Calu3 (cell line): ENCODE measurements around the gene MKNK1. TPM values are rescaled to one million over a fixed set of nuclear protein-coding genes. Genes with fewer than 3 reads are reported as not detected.

Source experiments
- BruUV-seq: library from RNA; stranded (reverse); fragments of 400-500 nt; replicated peaks from 2 replicates; lab custom pipeline; 2021; lab: Mats Ljungman, UMichigan
- CTCF ChIA-PET: fragments of 300-600 bp; sonication (Branson Sonifier 250); formaldehyde crosslinking; loops from one replicate; lab custom pipeline; 2022; ENCODE audit warnings: antibody characterized with exemption; lab: Charles Lee
- DNase-seq: peaks from one replicate; pipeline ENCODE4 v3.0.0; 2022
- H3K27ac Mint-ChIP-seq: one replicate; pipeline ENCODE4 v1.8.0; 2022; ENCODE audit warnings: mixed read lengths; ENCODE audit not compliant: unreplicated experiment
- H3K27me3 Mint-ChIP-seq: one replicate; pipeline ENCODE4 v1.8.0; 2022; ENCODE audit warnings: mixed read lengths; ENCODE audit not compliant: unreplicated experiment
- H3K36me3 Mint-ChIP-seq: one replicate; pipeline ENCODE4 v1.8.0; 2022; ENCODE audit warnings: mild to moderate bottlenecking, moderate library complexity, mixed read lengths; ENCODE audit not compliant: insufficient read depth, unreplicated experiment
- H3K4me1 Mint-ChIP-seq: one replicate; pipeline ENCODE4 v1.8.0; 2022; ENCODE audit warnings: mild to moderate bottlenecking, low read depth, mixed read lengths; ENCODE audit not compliant: unreplicated experiment
- H3K4me3 Mint-ChIP-seq: one replicate; pipeline ENCODE4 v1.8.0; 2022; ENCODE audit warnings: mild to moderate bottlenecking, low read depth, moderate library complexity, mixed read lengths; ENCODE audit not compliant: unreplicated experiment
- H3K9me3 Mint-ChIP-seq: one replicate; pipeline ENCODE4 v1.8.0; 2022; ENCODE audit warnings: low read depth, mixed read lengths; ENCODE audit not compliant: unreplicated experiment
- intact Hi-C: fragments of 100-400 bp; cut with micrococcal nuclease; formaldehyde crosslinking; loops from one replicate; pipeline ENCODE4 v1.10.0; 2022; ENCODE audit not compliant: unreplicated experiment
- total RNA-seq: library from RNA; stranded (reverse); gene quantifications from 2 replicates; pipeline ENCODE4 v1.2.3, GENCODE V29; 2022
- TF ChIP-seq, protein P1 (sequence below): fragments of 200-600 bp; IDR thresholded peaks from one replicate; pipeline ENCODE4 v1.8.0; 2022; ENCODE audit warnings: antibody characterized with exemption; ENCODE audit not compliant: unreplicated experiment

Gene MKNK1
- total RNA-seq, 1 experiment from 2014 or later, result 29.6 TPM

DNA sequence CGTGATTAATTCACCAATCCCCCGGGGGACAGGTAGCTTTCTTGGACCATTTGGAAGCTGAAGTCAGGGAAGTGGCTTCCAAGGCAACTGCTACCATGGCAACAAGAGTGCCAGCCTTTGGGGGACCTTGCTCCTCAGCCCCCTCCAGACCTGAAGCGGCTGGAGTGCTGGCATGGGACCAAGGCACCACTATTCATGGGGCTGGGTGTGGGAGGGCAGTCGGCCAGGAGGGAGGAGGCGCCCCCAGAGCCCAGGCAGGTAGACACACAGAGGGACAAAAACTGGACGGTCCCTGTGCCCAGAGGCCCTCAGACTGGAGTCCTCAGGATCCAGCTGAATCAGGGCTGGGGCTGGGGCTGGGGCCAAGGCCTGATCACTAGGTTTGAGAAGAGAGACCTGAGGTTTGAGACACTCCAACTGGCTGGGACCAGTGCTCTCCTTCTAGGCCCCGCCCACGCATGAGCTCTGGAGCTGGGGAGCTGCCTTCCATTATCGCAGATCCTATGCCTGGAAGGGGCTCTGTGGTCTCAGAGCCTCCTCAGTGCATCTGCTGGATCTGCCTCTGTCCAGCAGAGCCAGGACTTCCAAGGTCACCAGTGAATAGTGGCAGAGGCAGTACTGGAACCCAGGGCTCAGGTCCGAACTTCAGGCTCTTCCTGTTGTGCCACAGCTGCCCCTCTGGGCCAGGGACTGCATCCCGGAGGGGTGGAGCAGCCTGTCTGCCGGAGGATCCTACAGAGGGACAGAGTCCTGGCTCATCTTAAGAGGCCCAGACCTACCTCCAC is 49.3 kb downstream of the MKNK1 start:
- no peak overlapping the region for H3K4me3 Mint-ChIP-seq
- intact Hi-C loops, result no loop called here
- H3K27me3 Mint-ChIP-seq, result peaks cover 38% of the 10 kb centered on the region
- TF ChIP-seq, protein P1, sequence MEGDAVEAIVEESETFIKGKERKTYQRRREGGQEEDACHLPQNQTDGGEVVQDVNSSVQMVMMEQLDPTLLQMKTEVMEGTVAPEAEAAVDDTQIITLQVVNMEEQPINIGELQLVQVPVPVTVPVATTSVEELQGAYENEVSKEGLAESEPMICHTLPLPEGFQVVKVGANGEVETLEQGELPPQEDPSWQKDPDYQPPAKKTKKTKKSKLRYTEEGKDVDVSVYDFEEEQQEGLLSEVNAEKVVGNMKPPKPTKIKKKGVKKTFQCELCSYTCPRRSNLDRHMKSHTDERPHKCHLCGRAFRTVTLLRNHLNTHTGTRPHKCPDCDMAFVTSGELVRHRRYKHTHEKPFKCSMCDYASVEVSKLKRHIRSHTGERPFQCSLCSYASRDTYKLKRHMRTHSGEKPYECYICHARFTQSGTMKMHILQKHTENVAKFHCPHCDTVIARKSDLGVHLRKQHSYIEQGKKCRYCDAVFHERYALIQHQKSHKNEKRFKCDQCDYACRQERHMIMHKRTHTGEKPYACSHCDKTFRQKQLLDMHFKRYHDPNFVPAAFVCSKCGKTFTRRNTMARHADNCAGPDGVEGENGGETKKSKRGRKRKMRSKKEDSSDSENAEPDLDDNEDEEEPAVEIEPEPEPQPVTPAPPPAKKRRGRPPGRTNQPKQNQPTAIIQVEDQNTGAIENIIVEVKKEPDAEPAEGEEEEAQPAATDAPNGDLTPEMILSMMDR, result no peak
- peaks cover 3% of the 10 kb centered on the region for H3K36me3 Mint-ChIP-seq
- CTCF ChIA-PET, result interaction anchor here (0.6 kb wide), 1 partner anchor 307 kb away, joined by 3 read pairs; the partner anchor contains the start of gene RAD54L
- no peak for DNase-seq
- H3K27ac Mint-ChIP-seq, result no peak overlapping the region
- peaks cover 13% of the 10 kb centered on the region for H3K4me1 Mint-ChIP-seq
- BruUV-seq, result no TSS peak
- no peaks in the 10 kb centered on the region for H3K9me3 Mint-ChIP-seq

- H3K9me3 Mint-ChIP-seq, result no peaks in the 10 kb centered on the region
- BruUV-seq, result no TSS peak
- H3K27me3 Mint-ChIP-seq, result peaks cover 44% of the 10 kb centered on the region
- H3K36me3 Mint-ChIP-seq, result peaks cover 3% of the 10 kb centered on the region
- H3K4me3 Mint-ChIP-seq, result no peak overlapping the region
- DNase-seq, result no peak
- no peak overlapping the region for H3K27ac Mint-ChIP-seq
- H3K4me1 Mint-ChIP-seq, result peaks cover 19% of the 10 kb centered on the region
- intact Hi-C loops, result no loop called here
- CTCF ChIA-PET, result no interaction called here
- TF ChIP-seq, protein P1, result no peak
Measured at GRCh38 chr1:46554236-46554596, 49.9 kb downstream of the MKNK1 start.

GRCh38 chr1:46553506-46553905 is 50.6 kb downstream of the MKNK1 start:
- H3K4me1 Mint-ChIP-seq, result peaks cover 21% of the 10 kb centered on the region
- CTCF ChIA-PET, result no interaction called here
- BruUV-seq, result no TSS peak
- H3K36me3 Mint-ChIP-seq, result peaks cover 3% of the 10 kb centered on the region
- intact Hi-C loops, result no loop called here
- no peak for DNase-seq
- TF ChIP-seq, protein P1, result no peak
- peaks cover 51% of the 10 kb centered on the region for H3K27me3 Mint-ChIP-seq
- no peak overlapping the region for H3K27ac Mint-ChIP-seq
- no peak overlapping the region for H3K4me3 Mint-ChIP-seq
- no peaks in the 10 kb centered on the region for H3K9me3 Mint-ChIP-seq

DNA sequence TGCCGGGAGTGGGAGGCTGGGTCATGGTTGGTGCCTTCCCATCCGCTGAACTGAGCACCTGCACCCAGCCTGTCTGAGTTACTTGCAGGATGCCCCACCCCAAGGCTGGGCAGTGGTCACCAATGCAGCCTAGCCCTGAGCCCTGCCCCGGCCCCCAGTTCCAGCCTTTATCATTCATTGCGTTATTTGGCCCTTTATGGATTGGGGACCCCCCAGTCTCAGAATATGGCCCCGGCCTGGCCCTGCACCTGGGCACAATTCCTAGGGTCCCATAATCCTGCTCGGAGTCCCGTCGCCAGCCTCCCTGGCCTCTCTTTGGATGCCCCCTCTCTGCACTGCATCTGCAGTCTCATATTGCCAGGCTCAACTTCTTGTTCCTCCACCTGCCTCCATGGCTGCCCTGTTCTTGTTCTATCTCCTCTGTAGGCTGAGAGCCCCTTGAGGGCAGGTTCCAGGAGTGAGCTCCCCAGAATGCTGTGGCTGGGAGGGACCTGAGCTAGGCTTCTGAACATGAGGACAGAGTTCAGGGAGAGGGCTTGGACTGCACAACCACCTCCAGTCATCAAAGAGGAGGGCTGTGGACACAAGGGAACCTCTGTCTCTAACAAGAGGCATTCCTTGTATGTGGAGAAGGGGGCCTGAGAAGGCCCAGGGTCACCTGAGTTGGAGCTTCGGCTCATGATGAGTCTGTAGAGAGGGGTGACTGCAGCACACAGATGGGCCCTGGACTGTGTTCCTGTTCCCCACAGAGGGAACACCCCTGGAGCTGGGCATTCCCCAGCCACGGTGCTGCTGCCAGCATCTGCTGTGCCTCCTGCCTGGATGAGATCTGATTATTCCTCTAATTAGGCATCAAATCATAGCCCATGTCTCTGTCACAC is 51.5 kb downstream of the MKNK1 start:
- Mint-ChIP-seq H3K27ac (no peak overlapping the region), H3K27me3 (peaks cover 51% of the 10 kb centered on the region), H3K36me3 (peaks cover under 1% of the 10 kb centered on the region), H3K4me3 (no peak overlapping the region), H3K4me1 (peaks cover 21% of the 10 kb centered on the region), H3K9me3 (no peaks in the 10 kb centered on the region)
- no TSS peak for BruUV-seq
- CTCF ChIA-PET, result interaction anchor here (0.6 kb wide), 1 partner anchor 91 kb away, joined by 3 read pairs; no protein-coding TSS in a partner anchor
- intact Hi-C loops, result no loop called here
- no peak for DNase-seq
- TF ChIP-seq, protein P1, result no peak
